NB4 (cell line): ENCODE data around the gene TMEM9.

Experiments
- POLR2A ChIP-seq: IDR thresholded peaks from 2 replicates; pipeline ENCODE4 v1.6.1; 2011; ENCODE audit warnings: mild to moderate bottlenecking; ENCODE audit not compliant: insufficient read length; ENCODE audit errors: extremely low read depth
- TF ChIP-seq, protein P1 (sequence below): IDR thresholded peaks from one replicate; pipeline ENCODE4 v1.5.1; 2012; ENCODE audit warnings: low read depth, low read length

DNA sequence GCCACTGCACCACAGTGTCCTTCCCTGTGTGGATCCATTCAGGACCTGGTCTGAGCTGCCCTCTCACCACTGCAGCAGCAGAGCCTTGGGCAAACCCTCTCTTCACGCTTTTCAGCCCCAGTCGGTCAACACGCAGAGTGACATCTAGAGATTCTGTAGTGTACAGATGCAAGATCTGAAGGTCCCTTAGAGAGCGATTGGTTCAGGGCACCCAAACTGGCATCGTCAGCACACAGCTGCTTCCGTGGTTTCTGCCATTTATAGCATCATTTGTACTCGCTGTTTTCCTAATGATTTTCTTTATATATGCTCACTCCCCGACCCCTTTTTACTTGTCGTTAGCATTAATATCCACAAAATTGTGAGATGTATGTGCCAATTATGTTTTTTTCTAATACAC, 25.8 kb downstream of the TMEM9 start:
- TF ChIP-seq, protein P1, sequence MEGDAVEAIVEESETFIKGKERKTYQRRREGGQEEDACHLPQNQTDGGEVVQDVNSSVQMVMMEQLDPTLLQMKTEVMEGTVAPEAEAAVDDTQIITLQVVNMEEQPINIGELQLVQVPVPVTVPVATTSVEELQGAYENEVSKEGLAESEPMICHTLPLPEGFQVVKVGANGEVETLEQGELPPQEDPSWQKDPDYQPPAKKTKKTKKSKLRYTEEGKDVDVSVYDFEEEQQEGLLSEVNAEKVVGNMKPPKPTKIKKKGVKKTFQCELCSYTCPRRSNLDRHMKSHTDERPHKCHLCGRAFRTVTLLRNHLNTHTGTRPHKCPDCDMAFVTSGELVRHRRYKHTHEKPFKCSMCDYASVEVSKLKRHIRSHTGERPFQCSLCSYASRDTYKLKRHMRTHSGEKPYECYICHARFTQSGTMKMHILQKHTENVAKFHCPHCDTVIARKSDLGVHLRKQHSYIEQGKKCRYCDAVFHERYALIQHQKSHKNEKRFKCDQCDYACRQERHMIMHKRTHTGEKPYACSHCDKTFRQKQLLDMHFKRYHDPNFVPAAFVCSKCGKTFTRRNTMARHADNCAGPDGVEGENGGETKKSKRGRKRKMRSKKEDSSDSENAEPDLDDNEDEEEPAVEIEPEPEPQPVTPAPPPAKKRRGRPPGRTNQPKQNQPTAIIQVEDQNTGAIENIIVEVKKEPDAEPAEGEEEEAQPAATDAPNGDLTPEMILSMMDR, result no peak
- TF ChIP-seq POLR2A, result no peak
